H9 (cell line): ENCODE measurements around the gene TMEM61. TPM values are rescaled to one million over a fixed set of nuclear protein-coding genes. Genes with fewer than 3 reads are reported as not detected.
A peak's percentile ranks its signal among the peaks of the same experiment; 100 is the strongest.

Source experiments
- DNase-seq: peaks from one replicate; pipeline ENCODE4 v3.0.0-alpha.2; 2017
- H2AFZ ChIP-seq: one replicate; pipeline ENCODE4 v1.6.1; 2013; ENCODE audit warnings: mild to moderate bottlenecking, low read length, control low read depth, moderate library complexity
- H2AK5ac ChIP-seq: 2 replicates; pipeline ENCODE4 v1.6.1; 2013; ENCODE audit warnings: low read length, control low read depth, mixed read lengths; ENCODE audit not compliant: insufficient read length
- H2BK120ac ChIP-seq: one replicate; pipeline ENCODE4 v1.6.1; 2013; ENCODE audit warnings: low read depth, mild to moderate bottlenecking, low read length, control low read depth, inconsistent platforms; ENCODE audit not compliant: poor library complexity, severe bottlenecking
- H2BK12ac ChIP-seq: 2 replicates; pipeline ENCODE4 v1.6.1; 2013; ENCODE audit warnings: low read length, control low read depth, mixed read lengths, low read depth; ENCODE audit not compliant: insufficient read length
- H2BK15ac ChIP-seq: 2 replicates; pipeline ENCODE4 v1.6.1; 2013; ENCODE audit warnings: low read depth, low read length, control low read depth
- H2BK20ac ChIP-seq: one replicate; pipeline ENCODE4 v1.6.1; 2013; ENCODE audit warnings: low read depth, mild to moderate bottlenecking, low read length, control low read depth, inconsistent platforms; ENCODE audit not compliant: poor library complexity, severe bottlenecking
- H2BK5ac ChIP-seq: 2 replicates; pipeline ENCODE4 v1.6.1; 2013; ENCODE audit warnings: low read length, control low read depth, mixed read lengths; ENCODE audit not compliant: insufficient read length
- H3K14ac ChIP-seq: 2 replicates; pipeline ENCODE4 v1.6.1; 2013; ENCODE audit warnings: low read length, control low read depth; ENCODE audit not compliant: insufficient read depth
- H3K18ac ChIP-seq: 2 replicates; pipeline ENCODE4 v1.6.1; 2013; ENCODE audit warnings: low read depth, mild to moderate bottlenecking, mixed read lengths, low read length, control low read depth; ENCODE audit not compliant: insufficient read length
- H3K23ac ChIP-seq: 2 replicates; pipeline ENCODE4 v1.6.1; 2013; ENCODE audit warnings: low read length, control low read depth, mixed read lengths, low read depth; ENCODE audit not compliant: insufficient read length
- H3K23me2 ChIP-seq: 2 replicates; pipeline ENCODE4 v1.6.1; 2013; ENCODE audit warnings: low read depth, mild to moderate bottlenecking, mixed read lengths, low read length, control low read depth; ENCODE audit not compliant: insufficient read length, poor library complexity, severe bottlenecking
- H3K27ac ChIP-seq: 2 replicates; pipeline ENCODE4 v1.5.1; 2013; ENCODE audit warnings: low read length, control low read depth, mixed read lengths, low read depth; ENCODE audit not compliant: insufficient read length
- H3K27me3 ChIP-seq: 2 replicates; pipeline ENCODE4 v1.6.1; 2013; ENCODE audit warnings: low read length, control low read depth, inconsistent platforms; ENCODE audit not compliant: insufficient read depth
- H3K4ac ChIP-seq: 2 replicates; pipeline ENCODE4 v1.6.1; 2013; ENCODE audit warnings: low read depth, mild to moderate bottlenecking, control low read depth, inconsistent platforms, low read length, moderate library complexity
- H3K4me1 ChIP-seq: 2 replicates; pipeline ENCODE4 v1.6.1; 2013; ENCODE audit warnings: low read length, control low read depth, inconsistent platforms; ENCODE audit not compliant: insufficient read depth
- H3K4me2 ChIP-seq: 2 replicates; pipeline ENCODE4 v1.6.1; 2013; ENCODE audit warnings: low read length, control low read depth, mixed read lengths; ENCODE audit not compliant: insufficient read length, insufficient read depth
- H3K56ac ChIP-seq: 2 replicates; pipeline ENCODE4 v1.6.1; 2013; ENCODE audit warnings: low read depth, mild to moderate bottlenecking, mixed read lengths, low read length, control low read depth; ENCODE audit not compliant: insufficient read length
- H3K79me1 ChIP-seq: 2 replicates; pipeline ENCODE4 v1.6.1; 2013; ENCODE audit warnings: low read depth, mild to moderate bottlenecking, moderate library complexity, low read length, control low read depth, inconsistent platforms; ENCODE audit not compliant: insufficient read depth, poor library complexity, severe bottlenecking
- H3K79me2 ChIP-seq: 2 replicates; pipeline ENCODE4 v1.6.1; 2013; ENCODE audit warnings: low read length, control low read depth, inconsistent platforms; ENCODE audit not compliant: insufficient read depth
- H3K9ac ChIP-seq: 2 replicates; pipeline ENCODE4 v1.6.1; 2013; ENCODE audit warnings: low read length, control low read depth, mixed read lengths; ENCODE audit not compliant: insufficient read length; ENCODE audit errors: extremely low read depth
- H3K9me3 ChIP-seq: one replicate; pipeline ENCODE4 v1.6.1; 2013; ENCODE audit warnings: low read depth, low read length, inconsistent platforms; ENCODE audit not compliant: control insufficient read depth
- H3T11ph ChIP-seq: one replicate; pipeline ENCODE4 v1.6.1; 2013; ENCODE audit warnings: mild to moderate bottlenecking, low read length, control low read depth, inconsistent platforms
- H4K20me1 ChIP-seq: one replicate; pipeline ENCODE4 v1.6.1; 2013; ENCODE audit not compliant: control insufficient read depth, insufficient read length, insufficient read depth
- H4K5ac ChIP-seq: 2 replicates; pipeline ENCODE4 v1.6.1; 2013; ENCODE audit warnings: low read depth, mild to moderate bottlenecking, mixed read lengths, low read length, control low read depth; ENCODE audit not compliant: insufficient read length
- H4K8ac ChIP-seq: replicated peaks from 2 replicates; pipeline ENCODE4 v1.6.1; 2013; ENCODE audit warnings: low read length, control low read depth, mixed read lengths, low read depth; ENCODE audit not compliant: insufficient read length
- H4K91ac ChIP-seq: 2 replicates; pipeline ENCODE4 v1.6.1; 2013; ENCODE audit warnings: low read depth, mild to moderate bottlenecking, moderate library complexity, mixed read lengths, low read length, control low read depth; ENCODE audit not compliant: insufficient read length
- H3K27ac Mint-ChIP-seq, 3 experiments: 2 replicates in 2 of 3; 3 replicates in 1 of 3; pipeline ENCODE4 v1.8.0; 2020 to 2021; ENCODE audit warnings: mixed read lengths in 3 of 3, mild to moderate bottlenecking in 1 of 3, moderate library complexity in 1 of 3
- H3K27me3 Mint-ChIP-seq: 2 replicates; pipeline ENCODE4 v1.8.0; 2021; ENCODE audit warnings: low read depth, mild to moderate bottlenecking, moderate library complexity, mixed read lengths
- H3K36me3 Mint-ChIP-seq, 3 experiments: 2 replicates in 2 of 3; 3 replicates in 1 of 3; pipeline ENCODE4 v1.8.0; 2020 to 2021; ENCODE audit warnings: low read depth in 3 of 3, mixed read lengths in 3 of 3; ENCODE audit not compliant: insufficient read depth in 1 of 3
- H3K4me1 Mint-ChIP-seq, 2 experiments: 2 replicates each; pipeline ENCODE4 v1.8.0; 2020; ENCODE audit warnings: mixed read lengths in 2 of 2
- H3K4me3 Mint-ChIP-seq, 2 experiments: 2 replicates in 1 of 2; 3 replicates in 1 of 2; pipeline ENCODE4 v1.8.0; 2020 to 2021; ENCODE audit warnings: mild to moderate bottlenecking in 2 of 2, mixed read lengths in 2 of 2, moderate library complexity in 1 of 2
- H3K9me3 Mint-ChIP-seq, 2 experiments: 2 replicates in 1 of 2; 3 replicates in 1 of 2; pipeline ENCODE4 v1.8.0; 2020; ENCODE audit warnings: mild to moderate bottlenecking in 2 of 2, mixed read lengths in 2 of 2, moderate library complexity in 1 of 2
- CTCF ChIP-seq: fragments of 200-600 bp; sonication (generic); conservative IDR thresholded peaks from 3 replicates; pipeline ENCODE4 v1.8.0; 2021; ENCODE audit warnings: antibody characterized with exemption, mild to moderate bottlenecking
- whole genome bisulfite sequencing: extraction: QIAGEN DNeasy Blood & Tissue Kit; methylation state at CpG from one replicate; pipeline ENCODE4 v1.1.7; 2013; ENCODE audit warnings: missing lambda C conversion rate, low lambda C conversion rate, mixed read lengths; ENCODE audit not compliant: insufficient read length; ENCODE audit errors: extremely low coverage; 5-methylcytosine and 5-hydroxymethylcytosine counted together
- total RNA-seq: library from RNA; stranded (reverse); gene quantifications from 2 replicates; pipeline ENCODE4 v1.2.1, GENCODE V29; 2021

Gene TMEM61
- total RNA-seq, 1 experiment from 2014 or later = 0.61 TPM

GRCh38 chr1:55038974-55039341, 58.5 kb downstream of the TMEM61 start:
- H3K4me1 Mint-ChIP-seq = peaks cover 41 to 53% of the 10 kb centered on the region in 2 experiments
- Histone ChIP-seq H3K23ac (no peak overlapping the region), H4K91ac (no peak overlapping the region), H3K4me1 (peaks cover 9% of the 10 kb centered on the region; the same call in 1 of the 2 replicates), H2AK5ac (no peak overlapping the region), H2BK12ac (no peak overlapping the region), H3K14ac (no peak overlapping the region; the same call in 1 of the 2 replicates), H2AFZ (no peak overlapping the region), H4K20me1 (no peaks in the 10 kb centered on the region), H3K9me3 (no peaks in the 10 kb centered on the region), H4K8ac (no peak overlapping the region), H3K27ac (no peak overlapping the region), H3K23me2 (peaks cover 21% of the 10 kb centered on the region), H3K4ac (no peak overlapping the region), H3K79me2 (peaks cover 18% of the 10 kb centered on the region; the same call in 1 of the 2 replicates), H3K4me2 (peak overlapping the region; percentile 46), H3K18ac (no peak overlapping the region), H2BK5ac (no peak overlapping the region), H2BK120ac (no peak overlapping the region), H3K27me3 (peaks cover 11% of the 10 kb centered on the region; the same call in 1 of the 2 replicates), H2BK15ac (no peak overlapping the region), H3K56ac (no peak overlapping the region), H2BK20ac (no peak overlapping the region), H3K9ac (no peak overlapping the region), H3T11ph (no peak overlapping the region), H4K5ac (no peak overlapping the region), H3K79me1 (no peaks in the 10 kb centered on the region)
- H3K27ac Mint-ChIP-seq = no peak overlapping the region
- peaks cover 6 to 17% (median 7%) of the 10 kb centered on the region in 3 experiments; a peak in 6 of 7 replicates for H3K36me3 Mint-ChIP-seq
- no CpG with 5 or more reads among the region's 9 CpGs for WGBS
- no peak for TF ChIP-seq CTCF
- peaks cover 49% of the 10 kb centered on the region for H3K27me3 Mint-ChIP-seq
- peak overlapping the region; percentile 82 to 93 for H3K4me3 Mint-ChIP-seq
- no peak for DNase-seq
- H3K9me3 Mint-ChIP-seq = no peaks in the 10 kb centered on the region; a peak in 2 of 5 replicates
